T-cell (primary cell): ENCODE measurements around the gene MROH2B. TPM values are rescaled to one million over a fixed set of nuclear protein-coding genes. Genes with fewer than 3 reads are reported as not detected.

Experiments
- ATAC-seq, 4 experiments: fragments of 200-7000 bp in 3 of 4; fragments of 150-1000 bp in 1 of 4; cut with Tn5 transposase; replicated peaks in 1 of 4; 1 replicate in 3 of 4; 2 replicates in 1 of 4; pipeline ENCODE4 v1.10.0; 2021; ENCODE audit warnings: moderate library complexity in 3 of 4, mild to moderate bottlenecking in 2 of 4, moderate number of reproducible peaks in 1 of 4
- CTCF ChIA-PET, 2 donors: fragments of 300-600 bp; sonication (Branson Sonifier 250); formaldehyde crosslinking; loops; one replicate each; lab custom pipeline; 2022; ENCODE audit warnings: antibody characterized with exemption in 2 of 2; lab: Charles Lee
- POLR2A ChIA-PET, 2 donors: fragments of 300-600 bp; sonication (Branson Sonifier 250); formaldehyde crosslinking; loops; one replicate each; lab custom pipeline; 2022; ENCODE audit warnings: antibody characterized with exemption in 2 of 2; lab: Charles Lee
- DNase-seq, 35 experiments: peaks; one replicate each; pipeline versions ENCODE4 v3.0.0 to v3.0.0-alpha.2; 2013 to 2023
- H3K27ac ChIP-seq: one replicate; pipeline ENCODE4 v1.5.1; 2013; ENCODE audit warnings: low read length
- H3K27me3 ChIP-seq, 2 experiments: replicated peaks in 1 of 2; 1 replicate in 1 of 2; 2 replicates in 1 of 2; pipeline versions ENCODE4 v1.6.1 to v1.7.0; 2013; ENCODE audit warnings: low read length in 1 of 2, mixed read lengths in 1 of 2; ENCODE audit not compliant: control insufficient read depth in 2 of 2, insufficient read depth in 2 of 2; ENCODE audit errors: extremely low read depth in 1 of 2
- H3K36me3 ChIP-seq, 2 donors: 1 replicate in 1 of 2; 2 replicates in 1 of 2; pipeline versions ENCODE4 v1.6.1 to v1.7.0; 2013; ENCODE audit warnings: low read length in 1 of 2; ENCODE audit not compliant: control insufficient read depth in 2 of 2, insufficient read depth in 1 of 2; ENCODE audit errors: extremely low read depth in 1 of 2
- H3K4me1 ChIP-seq, 2 experiments: 1 replicate in 1 of 2; 2 replicates in 1 of 2; pipeline versions ENCODE4 v1.6.1 to v1.7.0; 2013; ENCODE audit warnings: low read length in 2 of 2, mixed read lengths in 1 of 2; ENCODE audit not compliant: insufficient read depth in 2 of 2, control insufficient read depth in 1 of 2; ENCODE audit errors: extremely low read depth in 1 of 2
- H3K4me3 ChIP-seq, 2 donors: 1 replicate in 1 of 2; 2 replicates in 1 of 2; pipeline versions ENCODE4 v1.5.1 to v1.7.0; 2013; ENCODE audit warnings: mild to moderate bottlenecking in 2 of 2, low read length in 1 of 2, moderate library complexity in 1 of 2; ENCODE audit not compliant: control insufficient read depth in 1 of 2; ENCODE audit errors: extremely low read depth in 1 of 2
- H3K9me3 ChIP-seq: 2 replicates; pipeline ENCODE4 v1.7.0; 2013
- H3K27ac Mint-ChIP-seq, 2 donors: one replicate each; pipeline ENCODE4 v1.8.0; 2020 to 2021; ENCODE audit warnings: mild to moderate bottlenecking in 2 of 2, mixed read lengths in 2 of 2
- H3K27me3 Mint-ChIP-seq, 2 donors: one replicate each; pipeline ENCODE4 v1.8.0; 2021 to 2022; ENCODE audit warnings: mixed read lengths in 2 of 2
- H3K36me3 Mint-ChIP-seq: one replicate; pipeline ENCODE4 v1.8.0; 2021; ENCODE audit warnings: mixed read lengths
- H3K4me1 Mint-ChIP-seq, 3 donors: one replicate each; pipeline ENCODE4 v1.8.0; 2020 to 2022; ENCODE audit warnings: mixed read lengths in 3 of 3, mild to moderate bottlenecking in 1 of 3
- H3K4me3 Mint-ChIP-seq, 3 donors: one replicate each; pipeline ENCODE4 v1.8.0; 2020 to 2022; ENCODE audit warnings: mild to moderate bottlenecking in 3 of 3, mixed read lengths in 3 of 3, moderate library complexity in 3 of 3
- H3K9me3 Mint-ChIP-seq, 3 donors: one replicate each; pipeline ENCODE4 v1.8.0; 2020 to 2022; ENCODE audit warnings: mixed read lengths in 3 of 3
- WGBS: methylation state at CpG from one replicate; pipeline ENCODE4 v1.1.5; 2013; ENCODE audit warnings: missing lambda C conversion rate; ENCODE audit not compliant: insufficient coverage; 5-methylcytosine and 5-hydroxymethylcytosine counted together
- total RNA-seq, 35 experiments: library from RNA in 6 of 35; stranded (reverse) in 6 of 35; fragments of 120-200 nt in 1 of 35; gene quantifications; one replicate each; pipeline versions ENCODE4 v1.2.1 to v1.2.4 and lab custom pipeline; 2013 to 2026

MROH2B gene
- total RNA-seq (not detected), total RNA-seq (lab: John Stamatoyannopoulos, UW) (0 to 0.15 (median 0) reads per million in 29 experiments)
- not detected for total RNA-seq (2013)

DNA sequence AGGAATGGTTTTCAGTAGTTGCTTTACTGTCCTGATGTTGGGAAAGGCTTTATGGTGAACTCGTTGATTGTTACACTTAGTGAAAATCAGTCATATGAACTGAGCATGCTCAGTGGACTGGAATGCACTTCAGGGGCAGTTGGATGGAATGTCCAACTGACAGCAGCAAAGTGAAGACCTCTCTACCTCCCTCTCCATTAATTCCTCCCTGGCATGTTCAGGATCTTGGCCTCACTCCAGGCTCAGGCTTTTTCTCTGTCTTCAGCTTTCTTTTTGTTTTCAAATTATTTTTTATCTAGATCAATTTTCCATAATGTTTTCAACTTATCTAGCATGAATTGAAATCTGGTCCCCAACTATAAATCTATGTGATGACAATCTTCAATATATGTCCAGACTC lies at the start of gene MROH2B:
Gene MROH2B, minus strand, starts transcription at position 101 of the 400 bp plus-strand sequence. CDS start 490 bp downstream, outside the sequence.
- Mint-ChIP-seq H3K9me3 (peaks cover 0 to 8% (median 3%) of the 10 kb centered on the region in 3 donors), H3K4me3 (no peak within 1 kb of the TSS), H3K27me3 (no peaks in the 10 kb centered on the region), H3K36me3 (no peaks in the 10 kb centered on the region), H3K4me1 (no peaks in the 10 kb centered on the region), H3K27ac (no peak within 1 kb of the TSS)
- POLR2A ChIA-PET: no interaction called here
- ATAC-seq (no peak), DNase-seq (no peak)
- Histone ChIP-seq H3K27me3 (no peaks in the 10 kb centered on the region), H3K27ac (no peak within 1 kb of the TSS), H3K9me3 (no peaks in the 10 kb centered on the region), H3K36me3 (no peaks in the 10 kb centered on the region), H3K4me1 (no peaks in the 10 kb centered on the region), H3K4me3 (no peak within 1 kb of the TSS)
- WGBS: no CpG with 5 or more reads among the region's 1 CpG
- CTCF ChIA-PET: no interaction called here

DNA sequence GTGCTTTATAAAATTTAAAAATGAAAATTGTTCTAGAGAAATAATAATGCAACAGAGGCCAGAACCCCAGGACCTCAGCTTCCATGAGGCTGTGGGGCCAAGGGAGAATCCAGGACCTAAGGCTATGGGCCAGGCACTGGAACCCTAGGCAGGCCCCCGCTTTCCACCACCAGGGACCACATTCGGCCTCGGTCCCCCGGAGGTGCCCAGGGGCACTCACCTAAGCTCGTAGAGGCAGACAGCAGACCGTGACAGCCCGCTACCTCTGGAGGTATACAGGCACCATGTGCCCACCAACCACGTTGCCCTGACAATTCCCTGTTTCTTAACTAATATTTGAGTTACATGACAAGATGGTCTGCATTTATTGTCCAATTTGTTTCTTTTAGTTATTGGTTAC lies 49.5 kb upstream of the MROH2B start:
- ChIA-PET POLR2A (no interaction called here), CTCF (no interaction called here)
- Mint-ChIP-seq H3K4me3 (no peak overlapping the region), H3K4me1 (no peaks in the 10 kb centered on the region), H3K9me3 (peaks cover 0 to 3% (median 2%) of the 10 kb centered on the region in 3 donors), H3K27ac (no peak overlapping the region), H3K36me3 (no peaks in the 10 kb centered on the region), H3K27me3 (no peaks in the 10 kb centered on the region)
- DNase-seq: no peak
- H3K4me1 ChIP-seq: no peaks in the 10 kb centered on the region
- H3K27me3 ChIP-seq: peaks cover 0 to 5% of the 10 kb centered on the region in 2 experiments
- H3K9me3 ChIP-seq: no peaks in the 10 kb centered on the region
- H3K36me3 ChIP-seq: no peaks in the 10 kb centered on the region
- H3K4me3 ChIP-seq: no peak overlapping the region
- WGBS: 87% methylated on average over 7 of the region's 8 CpGs
- no peak overlapping the region for H3K27ac ChIP-seq
- ATAC-seq: no peak

DNA sequence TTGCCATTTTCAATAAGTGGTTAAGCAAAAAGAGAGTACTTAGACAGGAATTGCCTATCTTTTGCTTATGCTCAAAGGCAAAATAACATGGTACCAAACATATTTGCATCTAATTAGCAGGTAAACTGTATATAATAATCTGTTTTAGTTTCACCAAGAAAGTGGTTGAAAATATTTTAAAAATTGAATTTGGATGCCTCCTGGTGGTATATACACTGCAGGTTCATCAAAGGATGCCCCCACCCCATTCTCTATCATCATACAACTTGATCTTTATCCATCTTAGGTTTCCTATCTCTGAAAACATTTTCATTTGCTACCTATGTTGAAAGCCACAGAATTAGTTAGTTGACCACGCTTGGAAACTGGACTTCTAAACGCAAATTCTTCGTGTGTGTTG lies 47.0 kb upstream of the MROH2B start:
- Histone ChIP-seq H3K27me3 (peaks cover 0 to 5% of the 10 kb centered on the region in 2 experiments), H3K4me1 (no peaks in the 10 kb centered on the region), H3K4me3 (no peak overlapping the region), H3K27ac (no peak overlapping the region), H3K36me3 (no peaks in the 10 kb centered on the region), H3K9me3 (no peaks in the 10 kb centered on the region)
- CTCF ChIA-PET: no interaction called here
- Mint-ChIP-seq H3K9me3 (peaks cover 0 to 3% (median 2%) of the 10 kb centered on the region in 3 donors), H3K36me3 (no peaks in the 10 kb centered on the region), H3K27ac (no peak overlapping the region), H3K4me1 (no peaks in the 10 kb centered on the region), H3K27me3 (no peaks in the 10 kb centered on the region), H3K4me3 (no peak overlapping the region)
- POLR2A ChIA-PET: no interaction called here
- ATAC-seq (no peak), DNase-seq (no peak)
- no CpG with 5 or more reads among the region's 3 CpGs for WGBS

DNA sequence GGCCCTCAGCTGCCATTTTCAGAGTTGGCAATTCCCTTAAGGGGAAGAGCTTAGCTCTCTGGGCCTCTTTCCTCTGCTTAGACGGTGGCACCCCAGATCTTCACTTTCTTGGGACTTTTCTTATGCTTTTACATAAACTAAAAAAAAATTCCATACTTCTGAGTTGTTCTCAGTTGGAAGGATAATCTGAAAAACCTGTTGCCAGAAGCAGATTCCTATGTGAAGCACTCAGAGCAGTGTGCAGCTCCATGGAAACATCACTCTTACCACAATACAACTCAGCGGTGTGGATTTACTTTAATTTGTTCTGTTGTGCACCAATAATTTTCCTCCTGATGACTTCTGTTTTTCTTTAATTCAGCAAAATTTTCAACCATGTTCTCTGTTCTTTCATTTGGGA lies 44.1 kb upstream of the MROH2B start:
- Histone ChIP-seq H3K4me3 (no peak overlapping the region), H3K4me1 (no peaks in the 10 kb centered on the region), H3K27ac (no peak overlapping the region), H3K9me3 (no peaks in the 10 kb centered on the region), H3K36me3 (no peaks in the 10 kb centered on the region), H3K27me3 (peaks cover 0 to under 1% of the 10 kb centered on the region in 2 experiments)
- Mint-ChIP-seq H3K4me1 (no peaks in the 10 kb centered on the region), H3K9me3 (peaks cover 0 to 8% (median 2%) of the 10 kb centered on the region in 3 donors), H3K27ac (no peak overlapping the region), H3K4me3 (no peak overlapping the region), H3K36me3 (no peaks in the 10 kb centered on the region), H3K27me3 (no peaks in the 10 kb centered on the region)
- DNase-seq (no peak), ATAC-seq (no peak)
- WGBS: no CpG with 5 or more reads among the region's 2 CpGs
- ChIA-PET CTCF (interaction anchor here in 1 of 2 donors (0.6 kb wide), 1 partner anchor 1267 kb away, joined by 5 read pairs; no protein-coding TSS in a partner anchor), POLR2A (no interaction called here)

DNA sequence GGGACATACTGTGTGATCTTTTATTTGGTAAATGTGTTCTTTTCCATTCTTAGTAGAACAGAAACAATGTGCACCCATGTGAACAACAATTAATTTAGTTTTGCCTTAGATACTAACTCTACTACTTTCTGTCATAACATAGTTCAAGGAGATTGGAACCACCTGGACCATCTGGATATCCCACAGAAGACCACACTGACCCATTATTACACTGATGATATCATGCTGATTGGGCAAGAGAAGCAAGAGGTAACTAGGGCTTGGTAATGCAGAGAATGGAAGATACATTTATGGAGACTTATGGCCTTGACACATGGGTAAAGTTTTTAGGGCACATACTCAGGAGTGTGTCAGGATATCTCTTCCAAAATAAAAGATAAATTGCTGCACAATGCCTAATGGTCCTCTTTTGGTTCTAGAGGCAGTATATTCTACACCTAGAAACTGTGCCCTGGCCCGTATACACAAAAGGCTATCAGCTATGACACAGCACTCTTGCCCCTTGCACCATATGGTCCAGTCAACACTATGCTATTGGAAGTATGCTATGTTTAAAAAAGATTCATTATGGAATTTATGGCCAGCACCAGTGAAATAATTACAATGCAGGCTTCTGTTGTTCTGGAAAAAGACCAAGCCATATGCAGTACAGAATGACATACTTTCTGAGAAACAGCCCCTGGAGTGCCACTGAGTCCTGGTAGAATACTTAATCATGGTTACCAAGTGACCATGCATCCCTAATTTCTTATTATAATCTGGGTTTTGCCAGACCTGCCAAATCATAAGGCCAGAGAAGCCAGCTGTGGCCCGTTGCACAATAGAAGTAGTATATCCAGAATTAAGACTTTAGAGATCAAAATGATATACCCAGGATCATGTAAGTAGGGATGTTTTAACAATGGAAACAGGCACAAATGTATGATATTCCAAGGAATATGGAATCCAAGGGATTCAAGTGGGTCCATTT lies 41.6 kb upstream of the MROH2B start:
- Histone ChIP-seq H3K36me3 (no peaks in the 10 kb centered on the region), H3K9me3 (no peaks in the 10 kb centered on the region), H3K4me1 (no peaks in the 10 kb centered on the region), H3K4me3 (no peak overlapping the region), H3K27me3 (no peaks in the 10 kb centered on the region), H3K27ac (no peak overlapping the region)
- ATAC-seq (no peak), DNase-seq (no peak)
- H3K4me3 Mint-ChIP-seq: no peak overlapping the region
- no peak overlapping the region for H3K27ac Mint-ChIP-seq
- no peaks in the 10 kb centered on the region for H3K4me1 Mint-ChIP-seq
- POLR2A ChIA-PET: no interaction called here
- WGBS: no CpG with 5 or more reads among the region's 2 CpGs
- peaks cover 0 to 12% (median 0%) of the 10 kb centered on the region in 3 donors for H3K9me3 Mint-ChIP-seq
- H3K36me3 Mint-ChIP-seq: no peaks in the 10 kb centered on the region
- CTCF ChIA-PET: no interaction called here
- no peaks in the 10 kb centered on the region for H3K27me3 Mint-ChIP-seq

DNA sequence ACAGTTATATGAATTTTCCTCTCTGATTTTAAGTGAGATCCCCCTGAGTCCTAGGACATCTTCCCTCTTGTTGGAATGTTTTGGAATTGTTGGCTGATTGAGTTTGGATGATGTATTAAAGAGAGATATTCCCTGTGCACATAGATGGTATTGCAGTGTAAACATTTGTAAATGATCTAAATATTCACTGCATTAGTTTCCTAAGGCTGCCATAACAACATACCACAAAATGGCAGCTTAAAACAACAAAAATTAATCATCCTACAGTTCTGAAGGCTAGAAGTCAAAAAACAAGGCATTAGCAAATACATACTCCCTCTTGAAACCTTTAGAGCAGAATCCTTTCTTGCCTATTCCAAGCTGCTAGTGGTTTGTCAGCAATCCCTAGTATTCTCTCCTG lies 38.0 kb upstream of the MROH2B start:
- Mint-ChIP-seq H3K27me3 (no peaks in the 10 kb centered on the region), H3K4me1 (no peaks in the 10 kb centered on the region), H3K9me3 (peaks cover 0 to 12% (median 0%) of the 10 kb centered on the region in 3 donors), H3K4me3 (no peak overlapping the region), H3K36me3 (no peaks in the 10 kb centered on the region), H3K27ac (no peak overlapping the region)
- ATAC-seq (no peak), DNase-seq (no peak)
- no peaks in the 10 kb centered on the region for H3K36me3 ChIP-seq
- H3K4me3 ChIP-seq: no peak overlapping the region
- ChIA-PET POLR2A (no interaction called here), CTCF (no interaction called here)
- no peak overlapping the region for H3K27ac ChIP-seq
- no peaks in the 10 kb centered on the region for H3K9me3 ChIP-seq
- no peaks in the 10 kb centered on the region for H3K27me3 ChIP-seq
- no peaks in the 10 kb centered on the region for H3K4me1 ChIP-seq
